AG04449 (cell line): Measurements from ENCODE around the gene POLR2E.

Experiments
- CTCF ChIA-PET: fragments of 350-600 bp; formaldehyde crosslinking; extraction: SDS; loops from one replicate; lab custom pipeline; 2021; ENCODE audit warnings: antibody characterized with exemption; lab: Yijun Ruan, JAX
- POLR2A ChIA-PET: fragments of 400-600, 350-600 bp; formaldehyde crosslinking; extraction: SDS; loops from one replicate; lab custom pipeline; 2020; ENCODE audit warnings: antibody characterized with exemption, inconsistent platforms; lab: Yijun Ruan, JAX
- DNase-seq: peaks from one replicate; pipeline ENCODE4 v3.0.0-alpha.2; 2010; ENCODE audit warnings: low read depth, low spot score
- H3K4me3 ChIP-seq: 2 replicates; pipeline ENCODE4 v1.5.1; 2011; ENCODE audit warnings: low read depth, mild to moderate bottlenecking, control low read depth, low read length
- CTCF ChIP-seq: IDR thresholded peaks from one replicate; pipeline ENCODE4 v1.5.1; 2011; ENCODE audit warnings: mild to moderate bottlenecking, moderate library complexity, low read length, control low read depth, inconsistent platforms; ENCODE audit not compliant: insufficient read depth; ENCODE audit errors: missing control alignments

Gene POLR2E

GRCh38 chr19:1063909-1064660 is 31.1 kb downstream of the POLR2E start:
- no peak overlapping the region for H3K4me3 ChIP-seq
- TF ChIP-seq CTCF, result no peak
- no peak for DNase-seq
- ChIA-PET POLR2A (interaction anchor here (1.0 to 1.1 kb wide), 2 partner anchors 24 to 38 kb away, joined by 3 to 4 read pairs; partner anchors contain the start of genes ABCA7 and CNN2), CTCF (interaction anchor here (0.8 to 3.5 kb wide), 14 partner anchors 7 to 180 kb away, joined by 3 to 15 read pairs (median 5); partner anchors contain the start of gene ABCA7)

- ChIA-PET POLR2A (no interaction called here), CTCF (interaction anchor here (2.0 kb wide), 1 partner anchor 17 kb away, joined by 11 read pairs; no protein-coding TSS in a partner anchor)
- DNase-seq, result no peak
- no peak overlapping the region for H3K4me3 ChIP-seq
- no peak for TF ChIP-seq CTCF
These were observed 31.9 kb downstream of the POLR2E start for GRCh38 chr19:1063030-1063908.

- CTCF ChIA-PET, result no interaction called here
- H3K4me3 ChIP-seq, result no peak overlapping the region
- TF ChIP-seq CTCF, result no peak
- DNase-seq, result no peak
- POLR2A ChIA-PET, result no interaction called here
These were observed 32.7 kb downstream of the POLR2E start for GRCh38 chr19:1062387-1063029.

- no peak for DNase-seq
- ChIA-PET CTCF (no interaction called here), POLR2A (no interaction called here)
- H3K4me3 ChIP-seq, result no peak overlapping the region
- TF ChIP-seq CTCF, result no peak
These were observed 33.2 kb downstream of the POLR2E start for GRCh38 chr19:1061987-1062386.

- no peak for TF ChIP-seq CTCF
- no peak for DNase-seq
- no peak overlapping the region for H3K4me3 ChIP-seq
- CTCF ChIA-PET, result no interaction called here
- POLR2A ChIA-PET, result no interaction called here
These were observed 34.5 kb downstream of the POLR2E start for GRCh38 chr19:1060689-1061088.
